Natural killer cell (primary cell): ENCODE measurements around the gene CHFR. TPM values are rescaled to one million over a fixed set of nuclear protein-coding genes. Genes with fewer than 3 reads are reported as not detected.

ENCODE experiments used
- ATAC-seq, 3 donors: fragments of 150-1000 bp in 2 of 3; fragments of 200-7000 bp in 1 of 3; cut with Tn5 transposase; 1 replicate in 1 of 3; 2 replicates in 2 of 3; pipeline ENCODE4 v1.10.0; 2021; ENCODE audit warnings: mild to moderate bottlenecking in 2 of 3, moderate library complexity in 2 of 3
- DNase-seq, 2 donors: peaks; one replicate each; pipeline versions ENCODE4 v3.0.0 to v3.0.0-alpha.2; 2013 to 2021; ENCODE audit warnings: mixed read lengths in 1 of 2
- H3K27ac ChIP-seq: one replicate; pipeline ENCODE4 v1.5.1; 2013; ENCODE audit warnings: mild to moderate bottlenecking, low read length
- H3K27me3 ChIP-seq: one replicate; pipeline ENCODE4 v1.6.1; 2013; ENCODE audit warnings: low read length; ENCODE audit not compliant: control insufficient read depth, insufficient read depth
- H3K36me3 ChIP-seq: one replicate; pipeline ENCODE4 v1.6.1; 2013; ENCODE audit warnings: low read length; ENCODE audit not compliant: control insufficient read depth, insufficient read depth
- H3K4me1 ChIP-seq: one replicate; pipeline ENCODE4 v1.6.1; 2013; ENCODE audit warnings: low read length; ENCODE audit not compliant: control insufficient read depth, insufficient read depth
- H3K4me3 ChIP-seq: one replicate; pipeline ENCODE4 v1.5.1; 2013; ENCODE audit warnings: low read length
- H3K9me3 ChIP-seq: one replicate; pipeline ENCODE4 v1.6.1; 2013; ENCODE audit warnings: low read length; ENCODE audit not compliant: control insufficient read depth, insufficient read depth
- H3K27ac Mint-ChIP-seq, 2 donors: one replicate each; pipeline ENCODE4 v1.8.0; 2022; ENCODE audit warnings: mild to moderate bottlenecking in 2 of 2, mixed read lengths in 2 of 2, moderate library complexity in 1 of 2
- H3K27me3 Mint-ChIP-seq, 2 donors: one replicate each; pipeline ENCODE4 v1.8.0; 2022; ENCODE audit warnings: low read depth in 2 of 2, mixed read lengths in 2 of 2
- H3K36me3 Mint-ChIP-seq: one replicate; pipeline ENCODE4 v1.8.0; 2022; ENCODE audit warnings: mixed read lengths
- H3K4me1 Mint-ChIP-seq, 2 donors: one replicate each; pipeline ENCODE4 v1.8.0; 2022; ENCODE audit warnings: mixed read lengths in 2 of 2
- H3K4me3 Mint-ChIP-seq: one replicate; pipeline ENCODE4 v1.8.0; 2022; ENCODE audit warnings: mild to moderate bottlenecking, moderate library complexity, mixed read lengths
- H3K9me3 Mint-ChIP-seq, 2 donors: one replicate each; pipeline ENCODE4 v1.8.0; 2022; ENCODE audit warnings: mixed read lengths in 2 of 2
- CTCF ChIP-seq: fragments of 200-600 bp; IDR thresholded peaks from one replicate; pipeline ENCODE4 v1.8.0; 2022; ENCODE audit warnings: antibody characterized with exemption
- WGBS: methylation state at CpG from one replicate; pipeline ENCODE4 v1.1.7; 2013; ENCODE audit warnings: missing lambda C conversion rate; ENCODE audit not compliant: insufficient coverage; 5-methylcytosine and 5-hydroxymethylcytosine counted together
- intact Hi-C: fragments of 100-400 bp; cut with micrococcal nuclease; formaldehyde crosslinking; loops from one replicate; pipeline ENCODE4 v1.14.2; 2022
- total RNA-seq, 4 donors: library from RNA; stranded (reverse); fragments of 120-200 nt in 1 of 4; gene quantifications; one replicate each; pipeline versions ENCODE4 v1.2.3 to v1.2.4, GENCODE V29; 2013 to 2022

Gene CHFR
- total RNA-seq, 3 donors from 2014 or later (not counting 1 experiment from before 2014, with no cell fraction given): 161 to 170 (median 168) TPM

- intact Hi-C loops: loop anchor here (2.0 kb wide), 1 partner anchor 58 kb away; the partner anchor contains the start of gene CHFR
- peak within 1 kb of the TSS; percentile 98 for H3K27ac Mint-ChIP-seq
- Histone ChIP-seq H3K4me3 (peak within 1 kb of the TSS; percentile 98), H3K36me3 (peaks cover 21% of the 10 kb centered on the region), H3K27ac (peak within 1 kb of the TSS; percentile 100), H3K27me3 (no peaks in the 10 kb centered on the region), H3K9me3 (no peaks in the 10 kb centered on the region), H3K4me1 (peaks cover 29% of the 10 kb centered on the region)
- 1% methylated on average over 78 of the region's 78 CpGs for WGBS
- peak; percentile 92 to 95 (median 94) for ATAC-seq
- H3K36me3 Mint-ChIP-seq: no peaks in the 10 kb centered on the region
- H3K27me3 Mint-ChIP-seq: no peaks in the 10 kb centered on the region
- H3K9me3 Mint-ChIP-seq: no peaks in the 10 kb centered on the region
- peak; percentile 94 to 98 for DNase-seq
- H3K4me3 Mint-ChIP-seq: peak within 1 kb of the TSS; percentile 96
- no peak for TF ChIP-seq CTCF
- peaks cover 35 to 37% of the 10 kb centered on the region in 2 donors for H3K4me1 Mint-ChIP-seq
Observed at GRCh38 chr12:132828706-132829534, 58.5 kb downstream of the CHFR start, which contains the start of gene GOLGA3. Gene GOLGA3, minus strand, starts transcription at chr12:132828869. Its CDS starts 6,741 bp downstream, at chr12:132822128.

GRCh38 chr12:132827763-132828703 lies 59.4 kb downstream of the CHFR start:
- H3K36me3 ChIP-seq: peaks cover 21% of the 10 kb centered on the region
- H3K27me3 Mint-ChIP-seq: no peaks in the 10 kb centered on the region
- H3K27ac ChIP-seq: peak overlapping the region; percentile 69
- H3K4me3 Mint-ChIP-seq: peak overlapping the region; percentile 87
- ATAC-seq (peak; percentile 26 to 34 (median 30)), DNase-seq (peak in 1 of 2 donors; percentile 40)
- H3K9me3 Mint-ChIP-seq: no peaks in the 10 kb centered on the region
- peaks cover 28 to 34% of the 10 kb centered on the region in 2 donors for H3K4me1 Mint-ChIP-seq
- no peaks in the 10 kb centered on the region for H3K27me3 ChIP-seq
- no peaks in the 10 kb centered on the region for H3K9me3 ChIP-seq
- peak overlapping the region; percentile 98 for H3K27ac Mint-ChIP-seq
- WGBS: 11% methylated on average over 59 of the region's 59 CpGs
- intact Hi-C loops: loop anchor here (2.0 kb wide), 1 partner anchor 59 kb away; the partner anchor contains the start of gene CHFR
- peak overlapping the region; percentile 98 for H3K4me3 ChIP-seq
- no peak for TF ChIP-seq CTCF
- no peaks in the 10 kb centered on the region for H3K36me3 Mint-ChIP-seq
- H3K4me1 ChIP-seq: peaks cover 26% of the 10 kb centered on the region

- no peaks in the 10 kb centered on the region for H3K36me3 Mint-ChIP-seq
Observed at GRCh38 chr12:132825861-132826260, 61.5 kb downstream of the CHFR start.

More at GRCh38 chr12:132825861-132826260, 61.5 kb downstream of the CHFR start:
- intact Hi-C loops: no loop called here
- Histone ChIP-seq H3K27ac (no peak overlapping the region), H3K36me3 (peaks cover 21% of the 10 kb centered on the region), H3K4me3 (no peak overlapping the region), H3K4me1 (peaks cover 26% of the 10 kb centered on the region), H3K9me3 (no peaks in the 10 kb centered on the region), H3K27me3 (no peaks in the 10 kb centered on the region)
- Mint-ChIP-seq H3K4me3 (peak overlapping the region; percentile 37), H3K27me3 (no peaks in the 10 kb centered on the region), H3K9me3 (no peaks in the 10 kb centered on the region), H3K4me1 (peaks cover 28 to 34% of the 10 kb centered on the region in 2 donors), H3K27ac (peak overlapping the region in 1 of 2 donors; percentile 29)
- WGBS: 95% methylated on average over 16 of the region's 16 CpGs
- DNase-seq (no peak), ATAC-seq (no peak)
- no peak for TF ChIP-seq CTCF
